Hepatocyte (in vitro differentiated cells): ENCODE measurements around the gene PANK3. TPM values are rescaled to one million over a fixed set of nuclear protein-coding genes. Genes with fewer than 3 reads are reported as not detected.
"Not testable (repeated sequence)": the region's sequence is repeated elsewhere in the genome, so short reads cannot be mapped to it uniquely, and the experiment has no call there.

Source experiments
- DNase-seq: peaks from one replicate; pipeline ENCODE4 v3.0.0-alpha.2; 2016; ENCODE audit warnings: low spot score
- H2AFZ ChIP-seq: fragments of 200-600 bp; sonication (generic); 2 replicates; pipeline ENCODE4 v1.6.0; 2016; ENCODE audit warnings: antibody characterized with exemption, mild to moderate bottlenecking
- H3K27ac ChIP-seq: fragments of 200-600 bp; sonication (generic); 2 replicates; pipeline ENCODE4 v1.5.1; 2016; ENCODE audit warnings: mild to moderate bottlenecking
- H3K27me3 ChIP-seq: fragments of 200-600 bp; sonication (generic); 2 replicates; pipeline ENCODE4 v1.6.1; 2016
- H3K36me3 ChIP-seq: fragments of 200-600 bp; sonication (generic); replicated peaks from 2 replicates; pipeline ENCODE4 v1.5.1; 2016; ENCODE audit warnings: low read depth; ENCODE audit not compliant: insufficient read depth
- H3K4me1 ChIP-seq: fragments of 200-600 bp; sonication (generic); 2 replicates; pipeline ENCODE4 v1.5.1; 2016; ENCODE audit warnings: mild to moderate bottlenecking, moderate library complexity; ENCODE audit not compliant: insufficient read depth
- H3K4me2 ChIP-seq: fragments of 200-600 bp; sonication (generic); 2 replicates; pipeline ENCODE4 v1.6.0; 2016
- H3K4me3 ChIP-seq: fragments of 200-600 bp; sonication (generic); 2 replicates; pipeline ENCODE4 v1.5.1; 2016; ENCODE audit warnings: mild to moderate bottlenecking
- H3K79me2 ChIP-seq: fragments of 200-600 bp; sonication (generic); 2 replicates; pipeline ENCODE4 v1.6.0; 2017; ENCODE audit warnings: mild to moderate bottlenecking
- H3K9me2 ChIP-seq: fragments of 200-600 bp; sonication (generic); replicated peaks from 2 replicates; pipeline ENCODE4 v1.6.0; 2017; ENCODE audit warnings: mild to moderate bottlenecking; ENCODE audit not compliant: insufficient read depth
- H3K9me3 ChIP-seq: fragments of 200-600 bp; sonication (generic); 2 replicates; pipeline ENCODE4 v1.5.1; 2016; ENCODE audit warnings: low read depth, mild to moderate bottlenecking
- H4K20me1 ChIP-seq: fragments of 200-600 bp; sonication (generic); 2 replicates; pipeline ENCODE4 v1.6.0; 2016; ENCODE audit warnings: mild to moderate bottlenecking; ENCODE audit not compliant: insufficient read depth, poor library complexity, severe bottlenecking
- CTCF ChIP-seq: fragments of 200-600 bp; sonication (generic); IDR thresholded peaks from 2 replicates; pipeline ENCODE4 v1.5.1; 2016; ENCODE audit warnings: antibody characterized with exemption, mild to moderate bottlenecking; ENCODE audit not compliant: poor library complexity
- EZH2 ChIP-seq: fragments of 200-600 bp; sonication (generic); IDR thresholded peaks from 2 replicates; pipeline ENCODE4 v1.6.1; 2016; ENCODE audit warnings: antibody characterized with exemption, mild to moderate bottlenecking, borderline replicate concordance
- EZH2phosphoT487 ChIP-seq: fragments of 200-600 bp; sonication (generic); IDR thresholded peaks from one replicate; pipeline ENCODE4 v1.6.1; 2018; ENCODE audit warnings: antibody characterized with exemption, mild to moderate bottlenecking, low read depth, moderate library complexity; ENCODE audit not compliant: unreplicated experiment, severe bottlenecking
- WGBS: methylation state at CpG from one replicate; pipeline ENCODE4 v1.1.6; 2016; ENCODE audit warnings: low lambda C conversion rate; ENCODE audit errors: missing lambda C conversion rate; 5-methylcytosine and 5-hydroxymethylcytosine counted together
- polyA plus RNA-seq: library from polyadenylated mRNA; unstranded; fragments of >200 nt; fragmentation: Nextera tagmentation; extraction: Ambion mirVana; gene quantifications from 2 replicates; pipeline ENCODE4 v1.2.1, GENCODE V29; 2016
- total RNA-seq: library from RNA; depleted of rRNA; stranded (reverse); fragments of >200 nt; gene quantifications from 2 replicates; pipeline ENCODE4 v1.2.3, GENCODE V29; 2014

Gene PANK3
- total and polyA plus RNA-seq, 2 experiments from 2014 or later, result 25.8 to 104 TPM

GRCh38 chr5:168600409-168600808 is 21.2 kb upstream of the PANK3 start:
- H3K4me2 ChIP-seq, result no peak overlapping the region
- no peaks in the 10 kb centered on the region for H3K27me3 ChIP-seq
- no peaks in the 10 kb centered on the region for H4K20me1 ChIP-seq
- no peaks in the 10 kb centered on the region for H3K9me3 ChIP-seq
- H3K9me2 ChIP-seq, result no peaks in the 10 kb centered on the region
- 40% methylated on average over 2 of the region's 3 CpGs for WGBS
- no peaks in the 10 kb centered on the region for H3K36me3 ChIP-seq
- TF ChIP-seq CTCF, result no peak
- TF ChIP-seq EZH2, result no peak
- no peak for TF ChIP-seq EZH2phosphoT487
- no peak overlapping the region for H3K27ac ChIP-seq
- H2AFZ ChIP-seq, result no peak overlapping the region
- peak; percentile 23 for DNase-seq
- peaks cover 7% of the 10 kb centered on the region for H3K4me1 ChIP-seq
- no peak overlapping the region for H3K4me3 ChIP-seq
- H3K79me2 ChIP-seq, result no peaks in the 10 kb centered on the region

GRCh38 chr5:168599826-168600225 is 20.7 kb upstream of the PANK3 start:
- H3K79me2 ChIP-seq, result no peaks in the 10 kb centered on the region
- no peaks in the 10 kb centered on the region for H3K9me2 ChIP-seq
- no peak overlapping the region for H3K4me2 ChIP-seq
- 70% methylated on average over 10 of the region's 10 CpGs for WGBS
- TF ChIP-seq CTCF, result no peak
- no peak for TF ChIP-seq EZH2
- no peak for TF ChIP-seq EZH2phosphoT487
- DNase-seq, result no peak
- H3K27me3 ChIP-seq, result no peaks in the 10 kb centered on the region
- peaks cover 7% of the 10 kb centered on the region for H3K4me1 ChIP-seq
- no peaks in the 10 kb centered on the region for H3K9me3 ChIP-seq
- no peak overlapping the region for H3K4me3 ChIP-seq
- no peak overlapping the region for H2AFZ ChIP-seq
- H3K36me3 ChIP-seq, result no peaks in the 10 kb centered on the region
- H4K20me1 ChIP-seq, result no peaks in the 10 kb centered on the region
- H3K27ac ChIP-seq, result no peak overlapping the region

- Histone ChIP-seq H3K9me3 (no peaks in the 10 kb centered on the region), H3K27me3 (no peaks in the 10 kb centered on the region), H3K36me3 (no peaks in the 10 kb centered on the region), H3K4me3 (no peak overlapping the region), H3K79me2 (no peaks in the 10 kb centered on the region), H4K20me1 (no peaks in the 10 kb centered on the region), H2AFZ (no peak overlapping the region), H3K4me1 (peaks cover 7% of the 10 kb centered on the region), H3K27ac (no peak overlapping the region), H3K9me2 (no peaks in the 10 kb centered on the region), H3K4me2 (no peak overlapping the region)
- TF ChIP-seq CTCF (no peak), EZH2phosphoT487 (no peak)
- WGBS, result 90% methylated on average over 3 of the region's 3 CpGs
- DNase-seq, result no peak
Measured at GRCh38 chr5:168598639-168599038, 19.5 kb upstream of the PANK3 start.

GRCh38 chr5:168596927-168597326 is 17.8 kb upstream of the PANK3 start:
- no peaks in the 10 kb centered on the region for H4K20me1 ChIP-seq
- H3K4me2 ChIP-seq, result no peak overlapping the region
- H3K4me1 ChIP-seq, result peaks cover 7% of the 10 kb centered on the region
- H3K36me3 ChIP-seq, result no peaks in the 10 kb centered on the region
- H3K9me2 ChIP-seq, result no peaks in the 10 kb centered on the region
- H3K27me3 ChIP-seq, result no peaks in the 10 kb centered on the region
- H3K9me3 ChIP-seq, result no peaks in the 10 kb centered on the region
- no peak overlapping the region for H2AFZ ChIP-seq
- WGBS, result 87% methylated on average over 2 of the region's 2 CpGs
- H3K4me3 ChIP-seq, result no peak overlapping the region
- DNase-seq, result no peak
- TF ChIP-seq EZH2, result no peak
- TF ChIP-seq CTCF, result no peak
- TF ChIP-seq EZH2phosphoT487, result no peak
- H3K79me2 ChIP-seq, result no peaks in the 10 kb centered on the region
- H3K27ac ChIP-seq, result no peak overlapping the region

GRCh38 chr5:168596122-168596521 is 17.0 kb upstream of the PANK3 start:
- H3K27me3 ChIP-seq, H3K4me3 ChIP-seq, H3K9me2 ChIP-seq, H2AFZ ChIP-seq, H3K4me2 ChIP-seq, H3K36me3 ChIP-seq, DNase-seq, H3K27ac ChIP-seq, H4K20me1 ChIP-seq, H3K9me3 ChIP-seq, H3K79me2 ChIP-seq: not testable (repeated sequence)
- H3K4me1 ChIP-seq, result peaks cover 13% of the 10 kb centered on the region
- 90% methylated on average over 1 of the region's 1 CpG for WGBS
